GM13976 (cell line): ENCODE measurements around the gene OR2T35.
A peak's percentile ranks its signal among the peaks of the same experiment; 100 is the strongest.

Experiments
- DNase-seq: peaks from one replicate; pipeline ENCODE4 v3.0.0; 2012; ENCODE audit warnings: low spot score
- in situ Hi-C: fragments of 300-500 bp; cut with MboI; formaldehyde crosslinking; loops from one replicate; pipeline ENCODE4 v1.12.0; 2022; ENCODE audit warnings: low sequenced_read_pairs, mixed read lengths, inconsistent platforms; ENCODE audit not compliant: unreplicated experiment
- TF ChIP-seq, protein P1 (sequence below): IDR thresholded peaks from 2 replicates; pipeline ENCODE4 v1.5.1; 2012; ENCODE audit warnings: borderline replicate concordance, mild to moderate bottlenecking; ENCODE audit not compliant: insufficient read depth; ENCODE audit errors: extremely low read depth, missing control alignments, control extremely low read depth

The OR2T35 gene

DNA sequence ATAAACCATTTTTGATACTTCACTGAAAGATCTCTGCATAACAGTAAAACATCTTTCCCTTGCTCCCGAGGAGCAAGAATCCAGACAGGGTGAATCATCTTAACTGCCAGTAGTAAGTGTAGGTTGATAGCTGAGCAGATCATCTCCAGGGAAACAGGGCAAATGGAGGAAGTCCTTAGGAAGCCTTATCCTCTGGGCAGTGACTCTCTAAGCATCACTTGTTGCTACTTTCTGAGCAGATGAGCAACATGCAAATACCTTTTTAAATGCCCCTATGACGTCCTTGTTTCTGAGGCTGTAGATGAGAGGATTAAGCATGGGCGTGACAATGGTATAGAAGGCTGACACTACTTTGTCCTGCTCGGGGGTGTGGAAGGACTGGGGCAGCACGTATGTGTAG is 19.1 kb downstream of the OR2T35 start:
- DNase-seq: no peak
- TF ChIP-seq, protein P1, sequence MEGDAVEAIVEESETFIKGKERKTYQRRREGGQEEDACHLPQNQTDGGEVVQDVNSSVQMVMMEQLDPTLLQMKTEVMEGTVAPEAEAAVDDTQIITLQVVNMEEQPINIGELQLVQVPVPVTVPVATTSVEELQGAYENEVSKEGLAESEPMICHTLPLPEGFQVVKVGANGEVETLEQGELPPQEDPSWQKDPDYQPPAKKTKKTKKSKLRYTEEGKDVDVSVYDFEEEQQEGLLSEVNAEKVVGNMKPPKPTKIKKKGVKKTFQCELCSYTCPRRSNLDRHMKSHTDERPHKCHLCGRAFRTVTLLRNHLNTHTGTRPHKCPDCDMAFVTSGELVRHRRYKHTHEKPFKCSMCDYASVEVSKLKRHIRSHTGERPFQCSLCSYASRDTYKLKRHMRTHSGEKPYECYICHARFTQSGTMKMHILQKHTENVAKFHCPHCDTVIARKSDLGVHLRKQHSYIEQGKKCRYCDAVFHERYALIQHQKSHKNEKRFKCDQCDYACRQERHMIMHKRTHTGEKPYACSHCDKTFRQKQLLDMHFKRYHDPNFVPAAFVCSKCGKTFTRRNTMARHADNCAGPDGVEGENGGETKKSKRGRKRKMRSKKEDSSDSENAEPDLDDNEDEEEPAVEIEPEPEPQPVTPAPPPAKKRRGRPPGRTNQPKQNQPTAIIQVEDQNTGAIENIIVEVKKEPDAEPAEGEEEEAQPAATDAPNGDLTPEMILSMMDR: no peak

DNA sequence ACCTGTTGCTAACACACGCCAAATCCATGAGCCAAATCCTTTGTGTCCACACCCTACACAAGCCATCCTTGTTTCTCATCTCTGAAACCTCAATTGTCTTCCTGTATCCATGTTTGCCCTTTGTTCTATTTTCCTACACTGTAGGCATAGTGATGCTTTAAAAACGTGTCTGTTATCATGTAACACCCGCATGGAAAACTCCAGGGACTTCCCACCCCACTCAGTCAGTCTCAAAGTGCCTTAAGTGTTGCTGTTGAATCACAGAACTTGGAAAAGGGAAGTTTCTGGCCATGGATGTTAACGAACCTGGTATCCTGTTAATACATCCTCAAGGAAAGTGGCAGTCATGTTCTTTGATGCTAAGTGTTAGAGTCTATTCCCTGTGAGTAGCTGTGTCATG is 19.9 kb downstream of the OR2T35 start:
- TF ChIP-seq, protein P1: no peak
- DNase-seq: no peak
- in situ Hi-C loops: loop anchor here (10.0 kb wide), 1 partner anchor 60 kb away; no protein-coding TSS in a partner anchor

More for the DNA sequence above, 19.1 kb downstream of the OR2T35 start:
- in situ Hi-C loops: loop anchor here (10.0 kb wide), 1 partner anchor 59 kb away; no protein-coding TSS in a partner anchor

DNA sequence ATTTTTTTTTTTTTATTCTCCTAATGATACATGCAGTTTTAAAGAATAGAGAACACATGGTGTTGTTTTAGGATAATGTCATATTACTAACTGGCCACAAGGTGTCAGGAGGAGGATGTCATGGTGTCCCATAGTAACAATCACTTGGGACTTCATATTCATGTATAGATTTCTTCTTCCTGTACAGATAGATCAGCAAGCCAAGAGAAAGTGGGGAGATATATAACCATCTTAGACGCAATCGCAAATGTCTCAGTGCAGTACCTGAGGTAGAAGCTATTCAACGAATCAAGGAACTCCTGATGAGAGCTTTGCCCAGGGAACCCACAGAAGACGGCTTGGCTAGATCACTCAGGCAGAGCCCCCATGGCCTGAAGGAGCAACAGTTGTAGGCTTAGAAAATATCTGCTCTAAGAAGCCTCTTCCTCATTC is 22.5 kb downstream of the OR2T35 start:
- TF ChIP-seq, protein P1: peak; percentile 51
- peak; percentile 64 for DNase-seq
- in situ Hi-C loops: loop anchor here (10.0 kb wide), 1 partner anchor 62 kb away; no protein-coding TSS in a partner anchor

DNA sequence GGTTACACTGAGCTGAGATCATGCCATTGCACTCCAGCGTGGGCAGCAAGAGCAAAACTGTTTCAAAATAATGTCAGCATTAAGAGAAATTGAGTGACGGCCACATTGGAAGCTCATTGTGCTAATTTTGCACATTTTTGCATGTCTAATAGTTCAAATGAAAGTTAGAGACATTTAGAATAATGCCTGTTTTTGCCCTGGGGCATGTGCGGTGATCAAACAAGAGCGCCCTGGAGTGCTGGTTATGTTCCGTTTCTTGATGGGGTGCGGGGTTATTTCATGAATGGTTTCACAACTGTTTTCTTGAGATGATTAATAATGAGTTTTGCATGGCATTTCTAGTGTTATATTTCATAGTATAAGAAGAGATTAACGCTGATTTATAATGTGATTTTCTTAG is 23.3 kb downstream of the OR2T35 start:
- in situ Hi-C loops: loop anchor here (10.0 kb wide), 1 partner anchor 63 kb away; no protein-coding TSS in a partner anchor
- TF ChIP-seq, protein P1: no peak
- no peak for DNase-seq

DNA sequence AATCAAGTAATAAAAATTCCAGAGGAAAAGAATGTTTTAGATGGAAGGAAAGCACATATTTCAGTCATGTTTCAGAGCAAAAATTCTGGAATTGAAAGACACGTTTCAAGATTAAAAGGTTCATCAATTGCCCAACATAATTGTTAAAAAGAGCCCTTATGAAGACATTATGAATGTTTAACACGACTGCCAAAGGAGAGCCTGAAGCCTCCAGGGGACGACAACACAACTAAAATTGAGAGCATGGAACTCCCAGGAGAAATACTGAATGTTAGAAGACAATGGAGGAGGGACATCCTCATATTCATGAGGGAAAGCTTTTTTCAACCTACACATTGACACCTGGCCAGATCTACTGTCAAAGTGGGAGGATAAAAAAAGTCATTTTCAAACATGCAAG is 26.2 kb downstream of the OR2T35 start:
- peak; percentile 36 for DNase-seq
- TF ChIP-seq, protein P1: peak; percentile 56
- in situ Hi-C loops: loop anchor here (10.0 kb wide), 1 partner anchor 214 kb away; the partner anchor contains the start of gene OR2T1

DNA sequence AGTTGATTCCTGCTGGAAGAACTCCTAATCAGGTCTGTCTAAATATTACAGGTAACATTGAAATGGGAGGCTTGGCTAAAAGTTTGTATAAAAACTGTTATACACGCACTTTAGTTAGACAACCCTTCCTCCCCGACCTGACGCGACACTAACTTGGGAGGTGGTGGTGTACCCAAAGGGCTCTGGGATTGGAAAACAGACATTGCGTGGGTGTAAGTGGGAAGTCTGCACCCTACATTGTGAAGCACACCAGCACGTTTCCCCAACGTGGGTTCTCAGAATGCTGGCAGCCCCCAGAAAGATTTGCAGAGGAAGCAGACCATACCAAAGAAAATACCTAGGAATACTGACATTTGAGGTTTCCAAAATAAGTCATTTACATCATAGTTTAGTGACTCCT is 27.0 kb downstream of the OR2T35 start:
- DNase-seq: no peak
- TF ChIP-seq, protein P1: no peak
- in situ Hi-C loops: loop anchor here (10.0 kb wide), 1 partner anchor 213 kb away; the partner anchor contains the start of gene OR2T1
